HEK293 (cell line): ENCODE measurements around the gene PREX1.

Source experiments
- CTCF ChIA-PET: fragments of 350-600 bp; formaldehyde crosslinking; extraction: SDS; loops from one replicate; lab custom pipeline; 2021; ENCODE audit warnings: antibody characterized with exemption; lab: Yijun Ruan, JAX
- POLR2A ChIA-PET: fragments of 300-600 bp; formaldehyde crosslinking; extraction: SDS; loops from one replicate; lab custom pipeline; 2020; ENCODE audit warnings: antibody characterized with exemption, inconsistent platforms; lab: Yijun Ruan, JAX
- H3K27ac ChIP-seq: fragments of 200-500 bp; sonication (Bioruptor generic); 2 replicates; pipeline ENCODE4 v1.5.1; 2014; ENCODE audit warnings: low read depth, low read length, control low read depth, inconsistent platforms; ENCODE audit errors: extremely low read depth
- H3K36me3 ChIP-seq, 2 experiments: fragments of 200-500 bp in 1 of 2; sonication (Bioruptor generic) in 1 of 2; 1 replicate in 1 of 2; 2 replicates in 1 of 2; pipeline ENCODE4 v1.5.1; 2014 to 2017; ENCODE audit warnings: inconsistent platforms in 2 of 2, low read length in 2 of 2; ENCODE audit not compliant: control insufficient read depth in 2 of 2, insufficient read depth in 1 of 2
- H3K4me1 ChIP-seq: fragments of 200-500 bp; sonication (Bioruptor generic); 2 replicates; pipeline ENCODE4 v1.5.1; 2014; ENCODE audit warnings: mild to moderate bottlenecking, low read length, inconsistent platforms; ENCODE audit not compliant: control insufficient read depth, insufficient read depth
- H3K4me3 ChIP-seq: 2 replicates; pipeline ENCODE4 v1.5.1; 2011; ENCODE audit warnings: low read depth, mild to moderate bottlenecking, control low read depth, low read length, moderate library complexity
- H3K9me3 ChIP-seq: fragments of 200-500 bp; sonication (Bioruptor generic); 2 replicates; pipeline ENCODE4 v1.5.1; 2014; ENCODE audit warnings: low read depth, low read length, inconsistent platforms; ENCODE audit not compliant: control insufficient read depth, insufficient read depth
- HOXA7 ChIP-seq: sonication (generic); formaldehyde crosslinking; IDR thresholded peaks from 2 replicates; pipeline ENCODE4 v1.8.1; 2022; ENCODE audit warnings: missing genetic modification reagents, borderline replicate concordance
- KLF10 ChIP-seq: fragments of 450-650 bp; IDR thresholded peaks from 2 replicates; pipeline ENCODE4 v1.5.1; 2018; ENCODE audit warnings: missing biosample characterization, mild to moderate bottlenecking, missing genetic modification characterization
- KLF7 ChIP-seq: fragments of 450-650 bp; formaldehyde crosslinking; IDR thresholded peaks from 2 replicates; pipeline ENCODE4 v1.5.1; 2016; ENCODE audit warnings: missing biosample characterization, missing genetic modification characterization, borderline replicate concordance
- MYNN ChIP-seq: fragments of 450-650 bp; formaldehyde crosslinking; IDR thresholded peaks from 2 replicates; pipeline ENCODE4 v1.5.1; 2016; ENCODE audit warnings: missing biosample characterization, missing genetic modification characterization, borderline replicate concordance
- OVOL3 ChIP-seq: fragments of 450-650 bp; formaldehyde crosslinking; IDR thresholded peaks from 2 replicates; pipeline ENCODE4 v1.5.1; 2016; ENCODE audit warnings: missing biosample characterization, missing genetic modification characterization
- SCRT1 ChIP-seq: fragments of 450-650 bp; formaldehyde crosslinking; IDR thresholded peaks from 2 replicates; pipeline ENCODE4 v1.5.1; 2016; ENCODE audit warnings: missing biosample characterization, missing genetic modification characterization, borderline replicate concordance
- ZBTB7A ChIP-seq: fragments of 450-650 bp; formaldehyde crosslinking; IDR thresholded peaks from 2 replicates; pipeline ENCODE4 v1.5.1; 2016; ENCODE audit warnings: low read depth, missing biosample characterization, missing genetic modification characterization
- ZNF112 ChIP-seq: fragments of 450-650 bp; formaldehyde crosslinking; IDR thresholded peaks from 2 replicates; pipeline ENCODE4 v1.5.0; 2017; ENCODE audit warnings: missing biosample characterization, missing genetic modification characterization
- ZNF133 ChIP-seq: fragments of 450-650 bp; formaldehyde crosslinking; IDR thresholded peaks from 2 replicates; pipeline ENCODE4 v1.5.1; 2016; ENCODE audit warnings: missing biosample characterization, missing genetic modification characterization
- ZNF138 ChIP-seq: fragments of 450-650 bp; formaldehyde crosslinking; IDR thresholded peaks from 2 replicates; pipeline ENCODE4 v1.5.1; 2016; ENCODE audit warnings: missing biosample characterization, missing genetic modification characterization, borderline replicate concordance
- ZNF211 ChIP-seq: fragments of 450-650 bp; formaldehyde crosslinking; IDR thresholded peaks from 2 replicates; pipeline ENCODE4 v1.5.1; 2016; ENCODE audit warnings: low read depth, missing biosample characterization, missing genetic modification characterization
- ZNF335 ChIP-seq: fragments of 450-650 bp; formaldehyde crosslinking; conservative IDR thresholded peaks from 2 replicates; pipeline ENCODE4 v1.5.1; 2016; ENCODE audit warnings: missing biosample characterization, missing genetic modification characterization
- ZNF530 ChIP-seq: fragments of 450-650 bp; formaldehyde crosslinking; IDR thresholded peaks from 2 replicates; pipeline ENCODE4 v1.5.1; 2016; ENCODE audit warnings: low read depth, missing biosample characterization, missing genetic modification characterization
- ZNF621 ChIP-seq: fragments of 450-650 bp; formaldehyde crosslinking; IDR thresholded peaks from 2 replicates; pipeline ENCODE4 v1.5.1; 2017; ENCODE audit warnings: missing biosample characterization, missing genetic modification characterization
- ZNF658 ChIP-seq: fragments of 450-650 bp; formaldehyde crosslinking; IDR thresholded peaks from 2 replicates; pipeline ENCODE4; 2016; ENCODE audit warnings: missing biosample characterization, missing genetic modification characterization
- ZNF768 ChIP-seq: fragments of 450-650 bp; formaldehyde crosslinking; IDR thresholded peaks from 2 replicates; pipeline ENCODE4 v1.5.1; 2018; ENCODE audit warnings: missing biosample characterization, mild to moderate bottlenecking, missing genetic modification characterization
- TF ChIP-seq, protein P1 (sequence below): fragments of 450-650 bp; formaldehyde crosslinking; IDR thresholded peaks from 2 replicates; pipeline ENCODE4 v1.5.1; 2017; ENCODE audit warnings: missing biosample characterization, missing genetic modification characterization
- TF ChIP-seq, protein P2 (sequence below): fragments of 450-650 bp; formaldehyde crosslinking; conservative IDR thresholded peaks from 2 replicates; pipeline ENCODE4 v1.5.1; 2016; ENCODE audit warnings: low read depth, missing biosample characterization, missing genetic modification characterization
- TF ChIP-seq, protein P3 (sequence below): sonication (generic); formaldehyde crosslinking; IDR thresholded peaks from 2 replicates; pipeline ENCODE4 v1.8.1; 2022; ENCODE audit warnings: mild to moderate bottlenecking, moderate library complexity, missing genetic modification reagents
- TF ChIP-seq, protein P4 (sequence below): fragments of 450-650 bp; formaldehyde crosslinking; IDR thresholded peaks from 2 replicates; pipeline ENCODE4 v1.5.1; 2016; ENCODE audit warnings: missing biosample characterization, missing genetic modification characterization
- TF ChIP-seq, protein P5 (sequence below): fragments of 450-650 bp; formaldehyde crosslinking; IDR thresholded peaks from 2 replicates; pipeline ENCODE4; 2016; ENCODE audit warnings: missing biosample characterization, missing genetic modification characterization
- TF ChIP-seq, protein P6 (sequence below): fragments of 450-650 bp; formaldehyde crosslinking; IDR thresholded peaks from 2 replicates; pipeline ENCODE4 v1.5.1; 2016; ENCODE audit warnings: missing biosample characterization, missing genetic modification characterization, low read depth
- TF ChIP-seq, protein P7 (sequence below): fragments of 450-650 bp; formaldehyde crosslinking; IDR thresholded peaks from 2 replicates; pipeline ENCODE4 v1.5.1; 2016; ENCODE audit warnings: missing biosample characterization, missing genetic modification characterization

PREX1 gene

DNA sequence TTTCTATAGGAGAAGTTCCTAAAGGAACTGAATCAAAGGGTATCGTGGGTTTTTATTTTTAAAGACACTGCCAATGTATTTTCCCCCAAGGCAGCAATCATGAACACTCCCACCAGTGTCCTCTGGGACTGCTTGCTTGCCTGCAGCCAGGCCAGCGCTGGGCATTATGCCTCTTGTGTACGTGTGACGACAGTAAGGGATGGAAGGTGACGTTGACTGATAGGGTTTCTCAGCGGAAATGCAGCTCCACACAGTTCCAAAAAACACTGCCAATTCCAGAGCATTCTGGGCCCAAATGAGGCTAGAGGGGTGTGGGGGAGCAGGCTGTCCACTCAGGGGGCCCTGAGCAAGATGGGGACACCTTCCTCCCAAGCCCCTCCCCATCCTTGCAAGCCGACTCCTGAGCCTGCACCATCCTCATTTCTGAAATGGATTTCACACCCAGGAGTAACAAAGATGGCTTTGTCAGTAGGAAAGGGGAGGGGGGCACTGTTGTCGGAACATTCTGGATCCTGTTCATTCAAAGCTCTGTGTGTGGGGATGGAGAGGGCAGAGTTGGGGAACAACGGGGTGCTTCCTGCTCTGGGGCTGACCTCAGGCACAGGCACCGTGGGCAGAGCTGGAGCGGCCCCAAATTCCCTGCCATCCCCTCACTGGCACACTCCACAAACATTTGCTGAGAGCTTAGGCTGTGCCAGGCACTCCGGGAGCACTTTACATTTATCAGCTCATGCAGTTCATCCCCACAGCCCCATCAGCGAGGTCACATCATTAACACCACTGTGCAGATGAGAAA is 20.0 kb downstream of the PREX1 start:
- Histone ChIP-seq H3K36me3 (no peaks in the 10 kb centered on the region), H3K4me1 (no peaks in the 10 kb centered on the region), H3K9me3 (no peaks in the 10 kb centered on the region), H3K27ac (no peak overlapping the region)
- CTCF ChIA-PET: no interaction called here
- TF ChIP-seq KLF10 (no peak), ZNF530 (tag by site-specific recombination) (no peak), ZNF658 (tag by site-specific recombination) (no peak), KLF7 (tag by site-specific recombination) (no peak), ZNF133 (tag by site-specific recombination) (no peak), OVOL3 (tag by site-specific recombination) (no peak), ZNF138 (no peak), HOXA7 (CRISPR knock-in tag) (no peak), ZNF335 (tag by site-specific recombination) (no peak), ZBTB7A (tag by site-specific recombination) (no peak), ZNF621 (tag by site-specific recombination) (no peak)
- TF ChIP-seq, protein P1, sequence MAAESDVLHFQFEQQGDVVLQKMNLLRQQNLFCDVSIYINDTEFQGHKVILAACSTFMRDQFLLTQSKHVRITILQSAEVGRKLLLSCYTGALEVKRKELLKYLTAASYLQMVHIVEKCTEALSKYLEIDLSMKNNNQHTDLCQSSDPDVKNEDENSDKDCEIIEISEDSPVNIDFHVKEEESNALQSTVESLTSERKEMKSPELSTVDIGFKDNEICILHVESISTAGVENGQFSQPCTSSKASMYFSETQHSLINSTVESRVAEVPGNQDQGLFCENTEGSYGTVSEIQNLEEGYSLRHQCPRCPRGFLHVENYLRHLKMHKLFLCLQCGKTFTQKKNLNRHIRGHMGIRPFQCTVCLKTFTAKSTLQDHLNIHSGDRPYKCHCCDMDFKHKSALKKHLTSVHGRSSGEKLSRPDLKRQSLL (tag by site-specific recombination): no peak
- TF ChIP-seq, protein P2, sequence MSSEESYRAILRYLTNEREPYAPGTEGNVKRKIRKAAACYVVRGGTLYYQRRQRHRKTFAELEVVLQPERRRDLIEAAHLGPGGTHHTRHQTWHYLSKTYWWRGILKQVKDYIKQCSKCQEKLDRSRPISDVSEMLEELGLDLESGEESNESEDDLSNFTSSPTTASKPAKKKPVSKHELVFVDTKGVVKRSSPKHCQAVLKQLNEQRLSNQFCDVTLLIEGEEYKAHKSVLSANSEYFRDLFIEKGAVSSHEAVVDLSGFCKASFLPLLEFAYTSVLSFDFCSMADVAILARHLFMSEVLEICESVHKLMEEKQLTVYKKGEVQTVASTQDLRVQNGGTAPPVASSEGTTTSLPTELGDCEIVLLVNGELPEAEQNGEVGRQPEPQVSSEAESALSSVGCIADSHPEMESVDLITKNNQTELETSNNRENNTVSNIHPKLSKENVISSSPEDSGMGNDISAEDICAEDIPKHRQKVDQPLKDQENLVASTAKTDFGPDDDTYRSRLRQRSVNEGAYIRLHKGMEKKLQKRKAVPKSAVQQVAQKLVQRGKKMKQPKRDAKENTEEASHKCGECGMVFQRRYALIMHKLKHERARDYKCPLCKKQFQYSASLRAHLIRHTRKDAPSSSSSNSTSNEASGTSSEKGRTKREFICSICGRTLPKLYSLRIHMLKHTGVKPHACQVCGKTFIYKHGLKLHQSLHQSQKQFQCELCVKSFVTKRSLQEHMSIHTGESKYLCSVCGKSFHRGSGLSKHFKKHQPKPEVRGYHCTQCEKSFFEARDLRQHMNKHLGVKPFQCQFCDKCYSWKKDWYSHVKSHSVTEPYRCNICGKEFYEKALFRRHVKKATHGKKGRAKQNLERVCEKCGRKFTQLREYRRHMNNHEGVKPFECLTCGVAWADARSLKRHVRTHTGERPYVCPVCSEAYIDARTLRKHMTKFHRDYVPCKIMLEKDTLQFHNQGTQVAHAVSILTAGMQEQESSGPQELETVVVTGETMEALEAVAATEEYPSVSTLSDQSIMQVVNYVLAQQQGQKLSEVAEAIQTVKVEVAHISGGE (tag by site-specific recombination): no peak
- TF ChIP-seq, protein P3, sequence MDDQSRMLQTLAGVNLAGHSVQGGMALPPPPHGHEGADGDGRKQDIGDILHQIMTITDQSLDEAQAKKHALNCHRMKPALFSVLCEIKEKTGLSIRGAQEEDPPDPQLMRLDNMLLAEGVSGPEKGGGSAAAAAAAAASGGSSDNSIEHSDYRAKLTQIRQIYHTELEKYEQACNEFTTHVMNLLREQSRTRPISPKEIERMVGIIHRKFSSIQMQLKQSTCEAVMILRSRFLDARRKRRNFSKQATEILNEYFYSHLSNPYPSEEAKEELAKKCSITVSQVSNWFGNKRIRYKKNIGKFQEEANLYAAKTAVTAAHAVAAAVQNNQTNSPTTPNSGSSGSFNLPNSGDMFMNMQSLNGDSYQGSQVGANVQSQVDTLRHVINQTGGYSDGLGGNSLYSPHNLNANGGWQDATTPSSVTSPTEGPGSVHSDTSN (CRISPR knock-in tag): no peak
- TF ChIP-seq, protein P4, sequence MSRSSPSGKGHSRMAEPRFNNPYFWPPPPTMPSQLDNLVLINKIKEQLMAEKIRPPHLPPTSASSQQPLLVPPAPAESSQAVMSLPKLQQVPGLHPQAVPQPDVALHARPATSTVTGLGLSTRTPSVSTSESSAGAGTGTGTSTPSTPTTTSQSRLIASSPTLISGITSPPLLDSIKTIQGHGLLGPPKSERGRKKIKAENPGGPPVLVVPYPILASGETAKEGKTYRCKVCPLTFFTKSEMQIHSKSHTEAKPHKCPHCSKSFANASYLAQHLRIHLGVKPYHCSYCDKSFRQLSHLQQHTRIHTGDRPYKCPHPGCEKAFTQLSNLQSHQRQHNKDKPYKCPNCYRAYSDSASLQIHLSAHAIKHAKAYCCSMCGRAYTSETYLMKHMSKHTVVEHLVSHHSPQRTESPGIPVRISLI (tag by site-specific recombination): no peak
- TF ChIP-seq, all 188 proteins: peak for 0
- H3K4me3 ChIP-seq: no peak overlapping the region
- POLR2A ChIA-PET: interaction anchor here (0.6 kb wide), 1 partner anchor 15 kb away, joined by 3 read pairs; no protein-coding TSS in a partner anchor

DNA sequence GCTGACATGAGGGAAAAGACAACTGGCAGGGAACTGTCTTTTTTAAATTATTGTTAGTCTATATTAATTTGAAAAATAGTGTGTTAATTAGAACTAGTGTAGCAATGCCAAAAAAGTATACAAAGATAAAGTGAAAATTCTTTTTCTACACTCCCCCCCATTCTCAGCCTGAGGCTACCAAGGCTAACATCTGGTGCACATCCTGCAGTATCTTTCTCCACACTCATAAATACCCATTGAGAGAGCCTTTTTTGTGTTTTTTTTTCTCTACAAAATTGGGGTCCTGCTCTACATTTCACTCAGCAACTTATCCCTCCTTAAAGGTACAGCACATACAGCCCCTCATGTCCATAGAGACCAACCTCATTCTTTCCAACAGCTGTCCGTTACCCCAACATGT is 20.7 kb downstream of the PREX1 start:
- Histone ChIP-seq H3K27ac (no peak overlapping the region), H3K9me3 (no peaks in the 10 kb centered on the region), H3K4me3 (no peak overlapping the region), H3K36me3 (no peaks in the 10 kb centered on the region), H3K4me1 (no peaks in the 10 kb centered on the region)
- POLR2A ChIA-PET: no interaction called here
- CTCF ChIA-PET: no interaction called here
- TF ChIP-seq, protein P5, sequence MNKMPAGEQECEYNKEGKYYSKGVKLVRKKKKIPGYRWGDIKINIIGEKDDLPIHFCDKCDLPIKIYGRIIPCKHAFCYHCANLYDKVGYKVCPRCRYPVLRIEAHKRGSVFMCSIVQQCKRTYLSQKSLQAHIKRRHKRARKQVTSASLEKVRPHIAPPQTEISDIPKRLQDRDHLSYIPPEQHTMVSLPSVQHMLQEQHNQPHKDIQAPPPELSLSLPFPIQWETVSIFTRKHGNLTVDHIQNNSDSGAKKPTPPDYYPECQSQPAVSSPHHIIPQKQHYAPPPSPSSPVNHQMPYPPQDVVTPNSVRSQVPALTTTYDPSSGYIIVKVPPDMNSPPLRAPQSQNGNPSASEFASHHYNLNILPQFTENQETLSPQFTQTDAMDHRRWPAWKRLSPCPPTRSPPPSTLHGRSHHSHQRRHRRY: no peak
- TF ChIP-seq ZNF211 (no peak), SCRT1 (tag by site-specific recombination) (no peak), MYNN (tag by site-specific recombination) (no peak), ZNF768 (tag by site-specific recombination) (no peak), ZNF138 (no peak), ZNF112 (no peak)
- TF ChIP-seq, protein P6, sequence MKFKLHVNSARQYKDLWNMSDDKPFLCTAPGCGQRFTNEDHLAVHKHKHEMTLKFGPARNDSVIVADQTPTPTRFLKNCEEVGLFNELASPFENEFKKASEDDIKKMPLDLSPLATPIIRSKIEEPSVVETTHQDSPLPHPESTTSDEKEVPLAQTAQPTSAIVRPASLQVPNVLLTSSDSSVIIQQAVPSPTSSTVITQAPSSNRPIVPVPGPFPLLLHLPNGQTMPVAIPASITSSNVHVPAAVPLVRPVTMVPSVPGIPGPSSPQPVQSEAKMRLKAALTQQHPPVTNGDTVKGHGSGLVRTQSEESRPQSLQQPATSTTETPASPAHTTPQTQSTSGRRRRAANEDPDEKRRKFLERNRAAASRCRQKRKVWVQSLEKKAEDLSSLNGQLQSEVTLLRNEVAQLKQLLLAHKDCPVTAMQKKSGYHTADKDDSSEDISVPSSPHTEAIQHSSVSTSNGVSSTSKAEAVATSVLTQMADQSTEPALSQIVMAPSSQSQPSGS (tag by site-specific recombination): no peak
- TF ChIP-seq, protein P7, sequence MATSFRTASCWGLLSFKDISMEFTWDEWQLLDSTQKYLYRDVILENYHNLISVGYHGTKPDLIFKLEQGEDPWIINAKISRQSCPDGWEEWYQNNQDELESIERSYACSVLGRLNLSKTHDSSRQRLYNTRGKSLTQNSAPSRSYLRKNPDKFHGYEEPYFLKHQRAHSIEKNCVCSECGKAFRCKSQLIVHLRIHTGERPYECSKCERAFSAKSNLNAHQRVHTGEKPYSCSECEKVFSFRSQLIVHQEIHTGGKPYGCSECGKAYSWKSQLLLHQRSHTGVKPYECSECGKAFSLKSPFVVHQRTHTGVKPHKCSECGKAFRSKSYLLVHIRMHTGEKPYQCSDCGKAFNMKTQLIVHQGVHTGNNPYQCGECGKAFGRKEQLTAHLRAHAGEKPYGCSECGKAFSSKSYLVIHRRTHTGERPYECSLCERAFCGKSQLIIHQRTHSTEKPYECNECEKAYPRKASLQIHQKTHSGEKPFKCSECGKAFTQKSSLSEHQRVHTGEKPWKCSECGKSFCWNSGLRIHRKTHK (tag by site-specific recombination): no peak
